CD14-positive monocyte (primary cell): ENCODE measurements around the gene CDH13. TPM values are rescaled to one million over a fixed set of nuclear protein-coding genes. Genes with fewer than 3 reads are reported as not detected.

Experiments used
- DNase-seq, 3 donors: peaks; one replicate each; pipeline ENCODE4 v3.0.0-alpha.2; 2011 to 2022
- H2AFZ ChIP-seq: 2 replicates; pipeline ENCODE4 v1.6.0; 2012; ENCODE audit warnings: mild to moderate bottlenecking, low read depth, low read length, inconsistent platforms; ENCODE audit not compliant: insufficient read depth, poor library complexity, severe bottlenecking
- H3K27ac ChIP-seq, 2 donors: 1 replicate in 1 of 2; 2 replicates in 1 of 2; pipeline ENCODE4 v1.5.1; 2012 to 2013; ENCODE audit warnings: low read length in 2 of 2, control low read depth in 1 of 2, inconsistent platforms in 1 of 2, low read depth in 1 of 2, mild to moderate bottlenecking in 1 of 2
- H3K27me3 ChIP-seq, 2 donors: one replicate each; pipeline versions ENCODE4 v1.6.0 to v1.6.1; 2011 to 2013; ENCODE audit warnings: low read length in 2 of 2; ENCODE audit not compliant: control insufficient read depth in 2 of 2, insufficient read depth in 2 of 2
- H3K36me3 ChIP-seq, 2 donors: replicated peaks in 1 of 2; 1 replicate in 1 of 2; 2 replicates in 1 of 2; pipeline versions ENCODE4 v1.5.1 to v1.6.1; 2012 to 2013; ENCODE audit warnings: low read length in 2 of 2, control low read depth in 1 of 2, inconsistent platforms in 1 of 2, mild to moderate bottlenecking in 1 of 2; ENCODE audit not compliant: insufficient read depth in 2 of 2, control insufficient read depth in 1 of 2
- H3K4me1 ChIP-seq, 2 donors: 1 replicate in 1 of 2; 2 replicates in 1 of 2; pipeline versions ENCODE4 v1.5.1 to v1.6.1; 2012 to 2013; ENCODE audit warnings: low read length in 2 of 2, control low read depth in 1 of 2, inconsistent platforms in 1 of 2, mild to moderate bottlenecking in 1 of 2, moderate library complexity in 1 of 2; ENCODE audit not compliant: insufficient read depth in 2 of 2, control insufficient read depth in 1 of 2
- H3K4me2 ChIP-seq: replicated peaks from 2 replicates; pipeline ENCODE3; 2012; ENCODE audit warnings: low read length, moderate library complexity, mild to moderate bottlenecking; ENCODE audit not compliant: poor library complexity, severe bottlenecking; ENCODE audit errors: extremely low read depth
- H3K4me3 ChIP-seq, 3 experiments: fragments of 200-600 bp in 1 of 3; sonication (generic) in 1 of 3; replicated peaks in 1 of 3; 1 replicate in 2 of 3; 2 replicates in 1 of 3; pipeline ENCODE4 v1.5.1; 2011 to 2013; ENCODE audit warnings: low read length in 3 of 3, mild to moderate bottlenecking in 3 of 3, control low read depth in 2 of 3, low read depth in 2 of 3, inconsistent platforms in 1 of 3, moderate library complexity in 1 of 3
- H3K79me2 ChIP-seq: 2 replicates; pipeline ENCODE4 v1.6.0; 2012; ENCODE audit warnings: mild to moderate bottlenecking, control low read depth, inconsistent platforms, low read length, moderate library complexity; ENCODE audit not compliant: insufficient read depth
- H3K9ac ChIP-seq: 2 replicates; pipeline ENCODE4 v1.6.0; 2017; ENCODE audit warnings: low read length, mild to moderate bottlenecking; ENCODE audit not compliant: insufficient read depth, poor library complexity, severe bottlenecking
- H3K9me3 ChIP-seq, 2 donors: replicated peaks in 1 of 2; 1 replicate in 1 of 2; 2 replicates in 1 of 2; pipeline versions ENCODE4 v1.5.1 to v1.6.1; 2012 to 2013; ENCODE audit warnings: low read length in 2 of 2, control low read depth in 1 of 2; ENCODE audit not compliant: control insufficient read depth in 1 of 2, insufficient read depth in 1 of 2
- H4K20me1 ChIP-seq: 2 replicates; pipeline ENCODE4 v1.6.0; 2012; ENCODE audit warnings: mild to moderate bottlenecking, low read length, control low read depth, moderate library complexity; ENCODE audit not compliant: insufficient read depth
- H3K27ac Mint-ChIP-seq, 7 donors: one replicate each; pipeline ENCODE4 v1.8.0; 2020; ENCODE audit warnings: mild to moderate bottlenecking in 7 of 7, mixed read lengths in 7 of 7, moderate library complexity in 6 of 7, inconsistent platforms in 2 of 7
- H3K27me3 Mint-ChIP-seq, 3 donors: one replicate each; pipeline ENCODE4 v1.8.0; 2021 to 2022; ENCODE audit warnings: low read depth in 3 of 3, mild to moderate bottlenecking in 3 of 3, mixed read lengths in 3 of 3, moderate library complexity in 3 of 3, inconsistent platforms in 1 of 3
- H3K36me3 Mint-ChIP-seq, 2 donors: one replicate each; pipeline ENCODE4 v1.8.0; 2020; ENCODE audit warnings: mixed read lengths in 2 of 2, inconsistent platforms in 1 of 2, mild to moderate bottlenecking in 1 of 2
- H3K4me1 Mint-ChIP-seq: one replicate; pipeline ENCODE4 v1.8.0; 2020; ENCODE audit warnings: mild to moderate bottlenecking, mixed read lengths
- H3K4me3 Mint-ChIP-seq, 2 donors: one replicate each; pipeline ENCODE4 v1.8.0; 2020; ENCODE audit warnings: mild to moderate bottlenecking in 2 of 2, mixed read lengths in 2 of 2, moderate library complexity in 1 of 2
- H3K9me3 Mint-ChIP-seq, 7 donors: one replicate each; pipeline ENCODE4 v1.8.0; 2020 to 2022; ENCODE audit warnings: mixed read lengths in 7 of 7, mild to moderate bottlenecking in 6 of 7, moderate library complexity in 6 of 7, inconsistent platforms in 2 of 7
- CTCF ChIP-seq: fragments of 200-600 bp; IDR thresholded peaks from one replicate; pipeline ENCODE4 v1.8.0; 2022; ENCODE audit warnings: antibody characterized with exemption, mild to moderate bottlenecking
- WGBS: methylation state at CpG from one replicate; pipeline ENCODE4 v1.1.5; 2013; ENCODE audit warnings: missing lambda C conversion rate; ENCODE audit not compliant: insufficient coverage; 5-methylcytosine and 5-hydroxymethylcytosine counted together
- intact Hi-C, 2 donors: fragments of 100-400 bp; cut with micrococcal nuclease; formaldehyde crosslinking; loops; one replicate each; pipeline versions ENCODE4 v1.15.0 to v1.15.1; 2023
- polyA plus RNA-seq, 3 donors: library from polyadenylated mRNA; depleted of rRNA in 1 of 3; unstranded in 2 of 3; stranded (reverse) in 1 of 3; fragments of 300-500 nt in 2 of 3; fragments of >200 nt in 1 of 3; fragmentation: Illumina TruSeq in 2 of 3; gene quantifications; 1 replicate in 2 of 3; 2 replicates in 1 of 3; pipeline ENCODE4 v1.2.3, GENCODE V29; 2012 to 2021

Gene CDH13
- polyA plus RNA-seq, 3 donors: 0.13 to 0.19 TPM; not detected in 1

GRCh38 chr16:82773018-82773417, 146.2 kb downstream of the CDH13 start:
- Mint-ChIP-seq H3K27ac (no peak overlapping the region), H3K4me1 (peaks cover 9% of the 10 kb centered on the region), H3K4me3 (no peak overlapping the region), H3K9me3 (no peaks in the 10 kb centered on the region), H3K36me3 (no peaks in the 10 kb centered on the region), H3K27me3 (peaks cover 1 to 17% (median 2%) of the 10 kb centered on the region in 3 donors)
- H3K9ac ChIP-seq: no peak overlapping the region
- H3K4me3 ChIP-seq: no peak overlapping the region
- H3K4me2 ChIP-seq: no peak overlapping the region
- H3K36me3 ChIP-seq: no peaks in the 10 kb centered on the region
- H3K27ac ChIP-seq: no peak overlapping the region
- no peak for DNase-seq
- no peaks in the 10 kb centered on the region for H3K9me3 ChIP-seq
- no peak for TF ChIP-seq CTCF
- H3K4me1 ChIP-seq: peaks cover 0 to 14% of the 10 kb centered on the region in 2 donors
- no peak overlapping the region for H2AFZ ChIP-seq
- H3K79me2 ChIP-seq: no peaks in the 10 kb centered on the region
- H3K27me3 ChIP-seq: no peaks in the 10 kb centered on the region
- intact Hi-C loops: no loop called here
- no CpG with 5 or more reads among the region's 1 CpG for WGBS
- no peaks in the 10 kb centered on the region for H4K20me1 ChIP-seq

- no peaks in the 10 kb centered on the region for H3K27me3 ChIP-seq
- peak in 2 of 3 donors; percentile 10 to 48 for DNase-seq
- peak overlapping the region in 2 of 7 donors; percentile 16 to 44 for H3K27ac Mint-ChIP-seq
- H4K20me1 ChIP-seq: no peaks in the 10 kb centered on the region
- no peak for TF ChIP-seq CTCF
- no peak overlapping the region for H3K27ac ChIP-seq
- no peaks in the 10 kb centered on the region for H3K36me3 ChIP-seq
- no peaks in the 10 kb centered on the region for H3K9me3 Mint-ChIP-seq
- peaks cover 2 to 13% (median 6%) of the 10 kb centered on the region in 3 donors for H3K27me3 Mint-ChIP-seq
- intact Hi-C loops: no loop called here
- no peak overlapping the region for H3K9ac ChIP-seq
- no peak overlapping the region for H3K4me2 ChIP-seq
- H3K4me1 Mint-ChIP-seq: peaks cover 10% of the 10 kb centered on the region
- WGBS: no CpG with 5 or more reads among the region's 5 CpGs
- H3K4me3 Mint-ChIP-seq: no peak overlapping the region
- H3K79me2 ChIP-seq: no peaks in the 10 kb centered on the region
- no peak overlapping the region for H3K4me3 ChIP-seq
- H3K36me3 Mint-ChIP-seq: no peaks in the 10 kb centered on the region
- H2AFZ ChIP-seq: no peak overlapping the region
- H3K4me1 ChIP-seq: peaks cover 0 to 15% of the 10 kb centered on the region in 2 donors
- H3K9me3 ChIP-seq: no peaks in the 10 kb centered on the region
Observed at GRCh38 chr16:82776470-82777146, 149.8 kb downstream of the CDH13 start.
